Non-pigmented ciliary epithelial cell (primary cell): ENCODE results near the gene AP3S2.
"Not testable (repeated sequence)": the region's sequence is repeated elsewhere in the genome, so short reads cannot be mapped to it uniquely, and the experiment has no call there.

Experiments used
- DNase-seq: peaks from one replicate; pipeline ENCODE4 v3.0.0-alpha.2; 2010; ENCODE audit warnings: low read depth

AP3S2 gene

GRCh38 chr15:89903015-89903857 is 9.4 kb upstream of the AP3S2 start:
- no peak for DNase-seq

GRCh38 chr15:89900849-89901248 is 7.1 kb upstream of the AP3S2 start:
- no peak for DNase-seq

- DNase-seq, result no peak
These were observed 6.3 kb upstream of the AP3S2 start for GRCh38 chr15:89899951-89900567.

DNA sequence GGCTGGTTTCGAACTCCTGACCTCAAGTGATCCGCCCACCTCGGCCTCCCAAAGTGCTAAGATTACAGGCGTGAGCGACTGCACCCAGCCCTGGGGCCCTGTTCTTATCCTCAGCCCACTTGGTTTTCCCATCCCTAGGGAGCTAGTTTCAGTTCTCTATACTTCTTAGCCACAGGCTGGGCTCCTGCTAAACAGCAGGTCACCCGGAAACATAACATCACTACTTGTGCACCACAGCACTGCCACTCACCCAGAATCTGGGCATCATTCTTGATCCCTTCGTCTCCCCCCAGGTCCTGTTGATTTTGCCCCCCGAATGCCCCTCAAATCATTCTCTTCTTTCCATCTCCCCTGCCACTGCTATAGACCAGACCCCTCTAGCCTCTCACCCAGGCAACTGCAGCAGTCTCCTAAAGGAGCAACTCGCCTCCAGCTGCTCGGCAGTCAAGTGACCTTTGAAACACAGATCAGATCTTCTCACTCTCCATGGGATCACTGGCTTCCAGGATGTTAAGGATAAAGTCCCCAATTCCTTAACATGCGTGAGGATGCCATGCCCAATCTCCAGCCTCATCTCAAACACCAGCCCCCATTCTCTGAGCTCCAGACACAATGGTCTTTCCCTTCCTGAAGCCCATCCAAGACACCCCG is 5.6 kb upstream of the AP3S2 start:
- no peak for DNase-seq

- DNase-seq, result peak; percentile 10
These were observed 5.0 kb upstream of the AP3S2 start for GRCh38 chr15:89898614-89899294.

GRCh38 chr15:89898146-89898545 is 4.4 kb upstream of the AP3S2 start:
- no peak for DNase-seq

DNA sequence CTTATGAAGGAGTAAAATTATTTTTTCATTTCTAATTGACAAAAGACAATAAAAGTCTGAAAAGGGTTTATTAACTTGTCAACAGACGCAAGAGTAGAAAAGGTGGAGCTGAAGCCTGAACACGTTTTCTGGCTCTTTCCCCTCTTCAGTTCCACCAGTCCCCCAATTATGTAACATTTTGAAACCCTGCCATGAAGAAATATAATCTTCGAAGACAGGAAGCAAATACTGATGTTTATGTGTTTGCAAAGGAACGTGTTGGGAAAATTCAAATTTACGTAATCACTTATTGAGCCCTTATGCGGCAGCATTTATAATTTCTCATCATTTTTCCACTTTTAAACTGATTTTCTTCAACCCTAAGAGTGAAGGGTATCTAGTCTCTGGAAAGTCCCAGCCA is 767 bp downstream of the AP3S2 start:
- DNase-seq, result no peak

GRCh38 chr15:89888214-89888804 is 5.5 kb downstream of the AP3S2 start:
- peak; percentile 34 for DNase-seq

GRCh38 chr15:89885611-89886010 is 8.2 kb downstream of the AP3S2 start:
- no peak for DNase-seq

GRCh38 chr15:89885179-89885578 is 8.6 kb downstream of the AP3S2 start:
- DNase-seq, result not testable (repeated sequence)

DNA sequence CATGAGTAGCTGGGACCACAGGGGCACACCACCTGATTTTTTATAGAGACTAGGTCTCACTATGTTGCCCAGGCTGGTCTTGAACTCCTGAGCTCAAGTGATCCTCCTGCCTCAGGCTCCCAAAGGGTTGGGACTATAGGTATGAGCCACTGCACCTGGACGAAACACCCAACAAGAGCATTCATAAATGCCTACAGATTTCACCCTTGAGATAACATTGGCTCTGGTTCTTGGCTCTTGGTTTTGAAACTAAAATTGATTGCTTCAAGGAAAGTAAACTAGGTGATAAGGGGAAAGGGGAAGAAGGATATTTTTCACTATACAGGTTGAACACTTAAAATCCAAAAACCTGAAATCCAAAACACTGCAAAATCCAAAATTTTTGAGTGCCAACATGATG is 10.3 kb downstream of the AP3S2 start:
- DNase-seq, result no peak

DNA sequence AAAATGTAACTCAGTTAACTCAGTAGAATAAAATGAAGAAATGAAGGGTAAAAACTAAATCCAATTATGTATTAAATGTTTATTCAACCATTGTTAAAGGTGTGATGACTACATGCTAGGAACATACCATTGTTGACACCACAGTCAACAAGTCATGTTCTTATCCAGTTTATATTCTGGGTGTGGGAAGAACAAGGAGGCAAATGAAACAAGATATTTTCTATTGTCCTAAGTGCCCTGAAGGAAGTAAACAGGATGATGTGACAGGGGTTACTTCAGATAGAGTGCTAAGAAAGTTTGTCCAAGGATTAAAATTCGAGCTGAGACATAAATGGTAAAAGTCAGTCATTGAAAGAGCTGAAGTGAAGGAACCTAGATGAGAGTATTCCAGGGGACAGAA is 13.1 kb downstream of the AP3S2 start:
- DNase-seq, result no peak

DNA sequence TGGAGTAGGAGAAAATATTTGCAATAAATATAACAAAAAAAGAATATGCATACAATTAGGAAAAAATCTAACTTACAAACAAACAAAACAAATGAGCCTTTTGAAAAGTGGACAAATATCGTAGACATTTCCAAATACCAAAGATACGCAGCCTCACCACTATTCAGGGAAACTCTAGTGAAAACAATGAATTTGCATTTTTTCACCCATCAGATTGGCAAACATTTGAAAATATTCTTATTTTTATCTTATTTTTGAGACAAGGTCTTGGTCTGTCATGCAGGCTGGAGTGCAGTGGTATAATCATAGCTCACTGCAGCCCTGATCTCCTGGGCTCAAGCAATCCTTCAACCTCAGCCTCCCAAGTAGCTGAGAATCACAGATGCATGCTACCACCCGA is 15.5 kb downstream of the AP3S2 start:
- DNase-seq, result no peak

GRCh38 chr15:89877083-89877425 is 16.7 kb downstream of the AP3S2 start:
- no peak for DNase-seq

DNA sequence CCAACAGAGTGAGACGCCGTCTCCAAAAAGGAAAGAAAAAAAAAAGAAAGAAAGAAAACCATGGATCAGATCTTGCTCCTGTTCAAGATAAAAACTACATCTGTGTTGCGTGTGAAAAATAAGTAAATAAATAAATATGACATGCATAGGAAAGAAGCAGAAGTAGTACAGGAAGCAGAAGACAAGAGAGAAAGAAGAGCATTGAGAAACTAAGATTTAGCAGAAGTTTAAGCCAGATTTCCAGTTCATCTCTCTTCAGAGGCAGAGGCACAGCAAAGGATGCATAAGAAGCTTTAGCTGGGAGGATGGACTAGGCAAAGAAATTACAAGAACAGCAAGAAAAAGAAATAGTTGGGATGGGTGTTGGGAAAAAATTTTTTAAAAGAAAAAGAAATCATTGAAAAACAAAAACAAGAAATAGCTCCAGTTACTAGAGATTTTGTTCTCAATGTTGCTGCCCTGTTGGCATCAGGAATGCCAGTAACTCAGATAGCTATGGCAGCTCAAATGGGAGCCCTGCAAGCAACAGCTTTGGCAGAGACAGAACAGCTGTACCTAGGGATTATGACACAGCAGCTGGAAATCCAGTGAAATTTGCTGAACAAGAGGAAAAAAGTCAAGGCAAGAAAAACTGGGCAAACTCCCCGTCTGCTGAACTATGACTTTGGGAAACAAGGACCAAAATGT is 17.3 kb downstream of the AP3S2 start:
- DNase-seq, result no peak

GRCh38 chr15:89875741-89876140 is 18.1 kb downstream of the AP3S2 start:
- DNase-seq, result no peak

GRCh38 chr15:89874926-89875564 is 18.7 kb downstream of the AP3S2 start:
- peak; percentile 26 for DNase-seq

- DNase-seq, result no peak
These were observed 23.0 kb downstream of the AP3S2 start for GRCh38 chr15:89870688-89871288.

DNA sequence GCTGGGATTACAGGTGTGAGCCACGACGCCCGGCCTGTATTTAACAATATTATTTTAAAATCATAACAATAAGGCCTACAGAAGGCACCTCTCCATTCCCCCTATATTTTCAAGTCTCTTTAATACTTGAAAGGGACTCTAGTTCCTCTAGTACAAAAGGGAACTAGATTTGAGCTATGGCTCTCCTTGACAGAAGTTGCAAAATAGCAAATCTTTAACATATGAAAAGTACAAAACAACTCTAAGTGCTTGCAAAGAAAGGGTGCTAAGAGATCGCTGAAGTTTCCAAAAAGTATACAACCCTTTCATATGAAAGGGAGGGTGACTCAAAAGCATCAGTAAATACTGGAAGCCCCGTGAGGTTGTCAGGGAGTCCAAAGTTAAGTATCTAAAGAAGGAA is 23.8 kb downstream of the AP3S2 start:
- no peak for DNase-seq

DNA sequence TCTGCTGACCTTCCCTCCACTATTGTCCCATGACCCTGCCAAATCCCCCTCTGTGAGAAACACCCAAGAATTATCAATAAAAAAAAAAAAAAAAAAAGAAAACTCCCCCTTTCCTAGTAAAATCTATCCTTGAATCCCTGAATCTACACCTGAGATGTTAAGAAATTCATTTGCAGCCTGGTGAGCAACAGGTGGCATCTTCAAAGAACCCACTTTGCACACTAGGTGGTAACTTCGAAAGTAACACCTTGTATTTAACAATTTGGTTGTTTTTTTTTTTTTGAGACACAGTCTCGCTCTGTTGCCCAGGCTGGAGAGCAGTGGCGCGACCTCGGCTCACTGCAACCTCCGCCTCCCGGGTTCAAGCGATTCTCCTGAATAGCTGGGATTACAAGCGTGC is 24.3 kb downstream of the AP3S2 start:
- DNase-seq, result not testable (repeated sequence)
